SHP77 treated with DMSO at 0.1 percent for 48 hours (cell line): ENCODE results near the gene SFTPA1.
"Not testable (repeated sequence)": the region's sequence is repeated elsewhere in the genome, so short reads cannot be mapped to it uniquely, and the experiment has no call there.

Source experiments
- DNase-seq: peaks from one replicate; lab custom pipeline; 2025; lab: John Stamatoyannopoulos, UW

Gene SFTPA1

GRCh38 chr10:79611193-79611976 is 646 bp downstream of the SFTPA1 start:
- not testable (repeated sequence) for DNase-seq

- DNase-seq: no peak
Measured at GRCh38 chr10:79615577-79615976, 4.8 kb downstream of the SFTPA1 start.

GRCh38 chr10:79616164-79616563 is 5.4 kb downstream of the SFTPA1 start:
- DNase-seq: no peak

GRCh38 chr10:79623663-79624062 is 12.9 kb downstream of the SFTPA1 start:
- not testable (repeated sequence) for DNase-seq

GRCh38 chr10:79627075-79627474 is 16.3 kb downstream of the SFTPA1 start:
- DNase-seq: no peak

GRCh38 chr10:79628083-79628482 is 17.3 kb downstream of the SFTPA1 start:
- DNase-seq: no peak

GRCh38 chr10:79628988-79629954 is 18.5 kb downstream of the SFTPA1 start:
- DNase-seq: no peak

- no peak for DNase-seq
Measured at GRCh38 chr10:79629955-79630327, 19.2 kb downstream of the SFTPA1 start.

GRCh38 chr10:79636654-79637199 is 26.0 kb downstream of the SFTPA1 start:
- not testable (repeated sequence) for DNase-seq

GRCh38 chr10:79638318-79638717 is 27.6 kb downstream of the SFTPA1 start:
- no peak for DNase-seq

GRCh38 chr10:79652695-79653094 is 42.0 kb downstream of the SFTPA1 start:
- not testable (repeated sequence) for DNase-seq

GRCh38 chr10:79663287-79663686 is 52.5 kb downstream of the SFTPA1 start:
- DNase-seq: not testable (repeated sequence)

- not testable (repeated sequence) for DNase-seq
Measured at GRCh38 chr10:79664686-79665085, 53.9 kb downstream of the SFTPA1 start.
